Naive thymus-derived CD4-positive, alpha-beta T cell (primary cell): Measurements from ENCODE around the gene TRIL. TPM values are rescaled to one million over a fixed set of nuclear protein-coding genes. Genes with fewer than 3 reads are reported as not detected.
A peak's percentile ranks its signal among the peaks of the same experiment; 100 is the strongest.

Experiments used
- ATAC-seq: fragments of 150-1000 bp; cut with Tn5 transposase; 2 replicates; pipeline ENCODE4 v1.10.0; 2021; ENCODE audit warnings: mild to moderate bottlenecking, moderate library complexity
- CTCF ChIA-PET: fragments of 350-600 bp; sonication (Branson Sonifier 250); formaldehyde crosslinking; loops from one replicate; lab custom pipeline; 2021; ENCODE audit warnings: antibody characterized with exemption; lab: Charles Lee
- POLR2A ChIA-PET: fragments of 350-600 bp; sonication (Branson Sonifier 250); formaldehyde crosslinking; loops from one replicate; lab custom pipeline; 2021; ENCODE audit warnings: antibody characterized with exemption, inconsistent platforms; lab: Charles Lee
- DNase-seq, 9 donors: peaks; one replicate each; pipeline versions ENCODE4 v3.0.0 to v3.0.0-alpha.2; 2020 to 2022; ENCODE audit warnings: mixed read lengths in 1 of 9
- H3K27ac ChIP-seq: one replicate; pipeline ENCODE4 v1.7.0; 2013; ENCODE audit warnings: mild to moderate bottlenecking, low read depth, low read length, moderate library complexity
- H3K27me3 ChIP-seq, 2 donors: one replicate each; pipeline ENCODE4 v1.7.0; 2013; ENCODE audit warnings: low read length in 2 of 2, mild to moderate bottlenecking in 2 of 2, moderate library complexity in 2 of 2; ENCODE audit not compliant: control insufficient read depth in 2 of 2, insufficient read depth in 2 of 2
- H3K36me3 ChIP-seq, 3 experiments: 1 replicate in 2 of 3; 2 replicates in 1 of 3; pipeline ENCODE4 v1.7.0; 2013; ENCODE audit warnings: low read length in 3 of 3, mild to moderate bottlenecking in 3 of 3, moderate library complexity in 1 of 3; ENCODE audit not compliant: insufficient read depth in 3 of 3, control insufficient read depth in 2 of 3
- H3K4me1 ChIP-seq, 2 donors: one replicate each; pipeline ENCODE4 v1.7.0; 2013; ENCODE audit warnings: low read length in 2 of 2, mild to moderate bottlenecking in 2 of 2, moderate library complexity in 1 of 2; ENCODE audit not compliant: control insufficient read depth in 2 of 2, insufficient read depth in 2 of 2
- H3K4me3 ChIP-seq: 2 replicates; pipeline ENCODE4 v1.7.0; 2013; ENCODE audit warnings: mild to moderate bottlenecking, low read length
- H3K9me3 ChIP-seq, 3 experiments: 1 replicate in 2 of 3; 2 replicates in 1 of 3; pipeline ENCODE4 v1.7.0; 2013; ENCODE audit warnings: low read length in 3 of 3; ENCODE audit not compliant: control insufficient read depth in 2 of 3
- H3K27ac Mint-ChIP-seq, 9 donors: one replicate each; pipeline ENCODE4 v1.8.0; 2020 to 2022; ENCODE audit warnings: mixed read lengths in 9 of 9, mild to moderate bottlenecking in 8 of 9, moderate library complexity in 5 of 9, inconsistent platforms in 2 of 9
- H3K27me3 Mint-ChIP-seq, 5 donors: one replicate each; pipeline ENCODE4 v1.8.0; 2021 to 2022; ENCODE audit warnings: mixed read lengths in 5 of 5, mild to moderate bottlenecking in 1 of 5
- H3K36me3 Mint-ChIP-seq, 5 donors: one replicate each; pipeline ENCODE4 v1.8.0; 2020 to 2022; ENCODE audit warnings: mixed read lengths in 5 of 5, mild to moderate bottlenecking in 3 of 5, inconsistent platforms in 1 of 5
- H3K4me1 Mint-ChIP-seq, 7 donors: one replicate each; pipeline ENCODE4 v1.8.0; 2020 to 2022; ENCODE audit warnings: mixed read lengths in 7 of 7, mild to moderate bottlenecking in 3 of 7, inconsistent platforms in 1 of 7
- H3K4me3 Mint-ChIP-seq, 10 donors: one replicate each; pipeline ENCODE4 v1.8.0; 2020 to 2022; ENCODE audit warnings: mild to moderate bottlenecking in 10 of 10, mixed read lengths in 10 of 10, moderate library complexity in 6 of 10, inconsistent platforms in 2 of 10
- H3K9me3 Mint-ChIP-seq, 11 donors: one replicate each; pipeline ENCODE4 v1.8.0; 2020 to 2022; ENCODE audit warnings: mixed read lengths in 11 of 11, mild to moderate bottlenecking in 4 of 11, inconsistent platforms in 1 of 11, moderate library complexity in 1 of 11
- intact Hi-C, 2 donors: fragments of 100-400 bp; cut with micrococcal nuclease; formaldehyde crosslinking; loops; one replicate each; pipeline ENCODE4 v1.15.1; 2023
- polyA plus RNA-seq, 2 donors: library from polyadenylated mRNA; unstranded; fragments of 300-500 nt; fragmentation: Illumina TruSeq; gene quantifications; one replicate each; pipeline ENCODE4 v1.2.3, GENCODE V29; 2021
- total RNA-seq, 6 experiments: library from RNA in 5 of 6; stranded (reverse) in 5 of 6; gene quantifications; 1 replicate in 5 of 6; 2 replicates in 1 of 6; pipeline ENCODE4 v1.2.3 and lab custom pipeline; 2021 to 2026

The TRIL gene
- total and polyA plus RNA-seq, 7 experiments from 2014 or later = 0.07 TPM; not detected in 6

DNA sequence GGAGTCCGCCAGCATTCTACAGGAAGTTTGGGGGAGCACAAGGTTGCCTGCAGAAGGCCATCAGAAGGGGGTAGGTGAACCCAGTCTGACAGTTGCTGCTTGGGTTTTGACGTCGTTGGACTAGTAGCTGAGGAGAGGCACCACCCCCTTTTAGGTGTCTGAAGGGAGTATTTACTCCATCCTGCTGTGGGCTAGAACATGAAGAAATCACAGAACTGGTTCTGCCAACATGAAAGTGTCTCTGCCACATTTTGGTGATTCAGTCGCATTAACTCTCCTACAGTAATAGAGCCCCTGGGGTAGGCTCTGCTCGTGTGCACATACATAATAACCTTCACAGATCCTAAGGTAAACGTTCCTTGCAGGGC lies 834 bp upstream of the TRIL start:
- intact Hi-C loops = loop anchor here in 1 of 2 donors (10.0 kb wide), 1 partner anchor 1764 kb away; no protein-coding TSS in a partner anchor
- H3K27ac Mint-ChIP-seq = no peak overlapping the region
- peaks cover 4 to 12% (median 8%) of the 10 kb centered on the region in 7 donors for H3K4me1 Mint-ChIP-seq
- no peaks in the 10 kb centered on the region for H3K9me3 ChIP-seq
- ChIA-PET POLR2A (no interaction called here), CTCF (no interaction called here)
- no peaks in the 10 kb centered on the region for H3K27me3 ChIP-seq
- H3K36me3 Mint-ChIP-seq = no peaks in the 10 kb centered on the region
- no peak overlapping the region for H3K4me3 ChIP-seq
- H3K27me3 Mint-ChIP-seq = peaks cover 48 to 56% (median 52%) of the 10 kb centered on the region in 5 donors
- peak overlapping the region in 4 of 10 donors; percentile 0 to 73 (median 42) for H3K4me3 Mint-ChIP-seq
- DNase-seq = no peak
- H3K9me3 Mint-ChIP-seq = peaks cover 0 to 1% (median 0%) of the 10 kb centered on the region in 11 donors
- H3K36me3 ChIP-seq = no peaks in the 10 kb centered on the region
- peaks cover 0 to 3% of the 10 kb centered on the region in 2 donors for H3K4me1 ChIP-seq
- no peak for ATAC-seq
- H3K27ac ChIP-seq = no peak overlapping the region

DNA sequence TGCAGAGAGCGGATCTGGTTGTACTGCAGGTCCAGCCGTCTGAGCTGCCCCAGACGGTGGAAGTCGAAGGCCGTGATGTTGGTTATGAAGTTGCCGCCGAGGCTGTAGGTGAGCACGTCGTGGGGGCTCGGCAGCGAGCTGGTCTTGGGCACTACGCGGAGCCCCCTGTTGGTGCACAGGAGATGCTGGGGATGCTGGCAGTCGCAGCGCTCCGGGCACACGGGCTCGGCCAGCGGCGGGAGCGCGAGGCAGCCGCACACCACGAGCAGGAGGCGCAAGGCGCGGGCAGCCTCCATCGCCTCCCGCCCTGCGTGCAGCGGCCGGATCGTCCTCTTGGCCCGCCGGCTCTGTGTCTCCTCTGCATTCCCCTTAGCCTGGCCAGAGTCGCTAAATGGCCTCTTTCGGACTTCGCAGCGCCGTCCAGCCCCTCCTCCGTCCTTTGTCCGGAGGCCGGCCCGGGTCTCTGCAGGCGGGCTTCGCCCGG lies 337 bp downstream of the TRIL start:
- ChIA-PET CTCF (interaction anchor here (1.8 kb wide), 1 partner anchor 31 kb away, joined by 5 read pairs; no protein-coding TSS in a partner anchor), POLR2A (no interaction called here)
- Mint-ChIP-seq H3K27me3 (peaks cover 47 to 65% (median 60%) of the 10 kb centered on the region in 5 donors), H3K9me3 (peaks cover 0 to 1% (median 0%) of the 10 kb centered on the region in 11 donors), H3K4me1 (peaks cover 4 to 12% (median 8%) of the 10 kb centered on the region in 7 donors), H3K36me3 (no peaks in the 10 kb centered on the region), H3K27ac (no peak overlapping the region), H3K4me3 (peak overlapping the region in 9 of 10 donors; percentile 9 to 73 (median 41))
- Histone ChIP-seq H3K36me3 (no peaks in the 10 kb centered on the region), H3K4me3 (no peak overlapping the region), H3K4me1 (peaks cover 0 to 3% of the 10 kb centered on the region in 2 donors), H3K9me3 (no peaks in the 10 kb centered on the region), H3K27ac (no peak overlapping the region), H3K27me3 (no peaks in the 10 kb centered on the region)
- intact Hi-C loops = loop anchor here in 1 of 2 donors (10.0 kb wide), 1 partner anchor 1763 kb away; no protein-coding TSS in a partner anchor
- DNase-seq = no peak
- ATAC-seq = no peak

DNA sequence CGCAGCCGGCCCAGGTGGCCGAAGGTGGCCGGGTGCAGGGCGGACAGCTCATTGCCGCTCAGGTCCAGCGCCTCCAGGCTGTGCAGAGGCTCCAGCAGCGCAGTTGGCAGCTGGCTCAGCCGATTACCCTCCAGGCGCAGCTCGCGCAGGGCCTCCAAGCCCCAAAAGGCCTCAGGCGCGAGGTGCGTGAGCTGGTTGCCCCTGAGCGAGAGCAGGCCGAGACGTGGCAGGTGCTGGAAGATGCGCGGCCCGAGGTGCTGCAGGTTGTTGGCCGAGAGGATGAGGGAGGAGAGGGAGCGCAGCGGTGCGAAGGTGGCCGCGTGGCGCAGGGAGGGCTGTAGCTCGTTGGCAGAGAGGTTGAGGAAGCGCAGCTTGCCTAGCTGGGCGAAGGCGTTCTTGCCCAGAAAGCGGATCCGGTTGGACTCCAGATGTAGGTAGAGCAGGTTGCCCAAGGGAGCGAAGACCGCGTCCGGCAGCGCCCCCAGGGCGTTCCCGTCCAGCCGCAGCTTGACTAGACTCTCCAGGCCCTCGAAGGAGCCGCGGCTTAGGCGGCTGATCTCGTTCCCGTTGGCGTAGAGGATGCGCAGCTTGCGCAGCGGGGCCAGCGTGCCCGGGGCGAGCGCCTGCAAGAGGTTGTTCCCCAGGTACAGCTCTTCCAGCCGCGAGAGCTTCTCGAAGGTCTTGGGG lies 923 bp downstream of the TRIL start:
- H3K36me3 ChIP-seq = no peaks in the 10 kb centered on the region
- CTCF ChIA-PET = interaction anchor here (1.8 kb wide), 1 partner anchor 30 kb away, joined by 5 read pairs; no protein-coding TSS in a partner anchor
- DNase-seq (peak in 1 of 9 donors; percentile 21), ATAC-seq (no peak)
- Mint-ChIP-seq H3K27ac (no peak overlapping the region), H3K9me3 (peaks cover 0 to 1% (median 0%) of the 10 kb centered on the region in 11 donors), H3K27me3 (peaks cover 53 to 71% (median 62%) of the 10 kb centered on the region in 5 donors), H3K36me3 (no peaks in the 10 kb centered on the region), H3K4me3 (peak overlapping the region in 9 of 10 donors; percentile 9 to 73 (median 41)), H3K4me1 (peaks cover 4 to 12% (median 8%) of the 10 kb centered on the region in 7 donors)
- no peaks in the 10 kb centered on the region for H3K9me3 ChIP-seq
- H3K4me1 ChIP-seq = peaks cover 0 to 3% of the 10 kb centered on the region in 2 donors
- H3K27me3 ChIP-seq = no peaks in the 10 kb centered on the region
- no peak overlapping the region for H3K4me3 ChIP-seq
- H3K27ac ChIP-seq = no peak overlapping the region
- POLR2A ChIA-PET = no interaction called here
- intact Hi-C loops = loop anchor here in 1 of 2 donors (10.0 kb wide), 1 partner anchor 1762 kb away; no protein-coding TSS in a partner anchor

DNA sequence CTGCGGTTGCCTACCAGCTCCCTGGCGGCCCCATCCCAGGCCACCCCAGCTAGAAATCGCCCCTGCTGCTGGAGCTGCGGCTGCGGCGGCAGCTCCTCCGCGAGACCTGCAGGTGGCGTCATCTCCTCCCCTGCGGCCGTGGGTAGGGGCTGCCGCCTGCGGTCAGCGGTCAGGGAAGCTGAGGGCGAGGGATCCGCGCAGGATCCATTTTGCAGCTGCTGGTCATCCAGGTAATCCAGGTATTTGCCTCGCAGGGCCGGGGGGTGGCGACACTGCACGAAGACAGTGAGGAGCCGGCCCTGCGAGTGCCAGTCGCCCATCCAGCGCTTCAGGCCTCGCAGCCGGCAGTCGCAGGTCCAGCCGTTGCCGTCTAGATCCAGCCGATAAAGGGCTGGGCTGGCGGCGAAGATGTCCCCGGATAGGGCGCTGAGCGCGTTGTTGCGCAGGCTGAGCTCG lies 1.5 kb downstream of the TRIL start:
- DNase-seq (peak in 1 of 9 donors; percentile 23), ATAC-seq (peak; percentile 25)
- Histone ChIP-seq H3K4me3 (no peak overlapping the region), H3K27ac (no peak overlapping the region), H3K27me3 (no peaks in the 10 kb centered on the region), H3K4me1 (peaks cover 0 to 3% of the 10 kb centered on the region in 2 donors), H3K9me3 (no peaks in the 10 kb centered on the region), H3K36me3 (no peaks in the 10 kb centered on the region)
- Mint-ChIP-seq H3K36me3 (no peaks in the 10 kb centered on the region), H3K4me3 (peak overlapping the region in 4 of 10 donors; percentile 21 to 73 (median 54)), H3K9me3 (peaks cover 0 to 1% (median 0%) of the 10 kb centered on the region in 11 donors), H3K27me3 (peaks cover 55 to 74% (median 64%) of the 10 kb centered on the region in 5 donors), H3K4me1 (peaks cover 4 to 12% (median 8%) of the 10 kb centered on the region in 7 donors), H3K27ac (no peak overlapping the region)
- CTCF ChIA-PET = interaction anchor here (1.8 kb wide), 1 partner anchor 29 kb away, joined by 5 read pairs; no protein-coding TSS in a partner anchor
- POLR2A ChIA-PET = no interaction called here
- intact Hi-C loops = loop anchor here in 1 of 2 donors (1.0 to 10.0 kb wide), 2 partner anchors 150 to 1762 kb away; no protein-coding TSS in a partner anchor

DNA sequence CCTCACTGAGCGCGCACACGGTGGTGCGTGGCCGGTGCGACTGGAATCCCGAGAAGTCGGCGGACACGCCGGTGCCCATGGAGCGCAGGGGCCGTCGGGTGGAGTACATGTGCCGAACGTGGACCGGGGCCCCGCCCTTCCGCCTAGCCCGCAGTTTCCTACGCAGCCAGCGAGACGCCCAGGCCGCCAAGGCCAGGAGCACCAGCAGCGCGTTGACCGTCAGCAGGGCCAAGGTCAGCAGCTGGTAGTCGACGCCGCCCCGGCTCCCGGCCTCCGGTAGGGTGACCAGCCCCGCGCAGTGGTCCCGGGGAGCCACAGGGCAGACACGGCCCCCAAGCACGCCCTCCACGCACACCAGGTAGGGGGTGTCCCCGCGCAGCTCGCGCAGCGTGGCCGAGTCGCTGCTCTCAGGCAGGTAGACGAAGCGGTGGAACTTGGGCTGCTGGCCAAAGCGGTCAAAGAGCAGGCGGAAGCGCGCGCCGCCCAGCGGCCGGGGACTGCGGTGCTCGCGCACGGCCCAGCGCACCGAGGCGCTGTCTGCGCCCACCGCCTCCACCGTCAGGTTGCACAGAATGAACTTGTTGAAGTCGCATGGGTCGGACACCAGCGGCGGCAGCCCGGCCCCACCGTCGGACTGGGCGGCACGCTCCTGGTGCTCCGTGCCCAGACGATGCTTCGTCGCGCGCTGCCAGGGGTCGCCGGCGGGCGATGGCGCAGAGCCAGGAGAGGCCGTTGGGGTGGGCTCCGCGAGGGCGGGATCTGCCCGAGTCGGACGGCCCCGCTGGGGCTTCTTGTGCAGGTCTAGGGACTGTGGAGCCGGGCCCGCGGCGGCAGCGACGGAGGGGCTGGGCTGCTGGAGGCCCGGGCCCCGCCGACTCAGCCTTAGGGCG lies 2.2 kb downstream of the TRIL start:
- ChIA-PET POLR2A (no interaction called here), CTCF (interaction anchor here (1.8 kb wide), 1 partner anchor 29 kb away, joined by 5 read pairs; no protein-coding TSS in a partner anchor)
- Mint-ChIP-seq H3K4me1 (peaks cover 4 to 12% (median 8%) of the 10 kb centered on the region in 7 donors), H3K4me3 (peak overlapping the region in 5 of 10 donors; percentile 20 to 73 (median 49)), H3K9me3 (peaks cover 0 to 1% (median 0%) of the 10 kb centered on the region in 11 donors), H3K27me3 (peaks cover 61 to 75% (median 68%) of the 10 kb centered on the region in 5 donors), H3K36me3 (no peaks in the 10 kb centered on the region), H3K27ac (no peak overlapping the region)
- no peaks in the 10 kb centered on the region for H3K36me3 ChIP-seq
- no peaks in the 10 kb centered on the region for H3K9me3 ChIP-seq
- DNase-seq (peak in 2 of 9 donors; percentile 17 to 37), ATAC-seq (peak; percentile 47)
- H3K4me1 ChIP-seq = peaks cover 0 to 3% of the 10 kb centered on the region in 2 donors
- H3K4me3 ChIP-seq = no peak overlapping the region
- intact Hi-C loops = loop anchor here in 1 of 2 donors (1.0 to 10.0 kb wide), 2 partner anchors 150 to 1761 kb away; no protein-coding TSS in a partner anchor
- no peak overlapping the region for H3K27ac ChIP-seq
- H3K27me3 ChIP-seq = no peaks in the 10 kb centered on the region

DNA sequence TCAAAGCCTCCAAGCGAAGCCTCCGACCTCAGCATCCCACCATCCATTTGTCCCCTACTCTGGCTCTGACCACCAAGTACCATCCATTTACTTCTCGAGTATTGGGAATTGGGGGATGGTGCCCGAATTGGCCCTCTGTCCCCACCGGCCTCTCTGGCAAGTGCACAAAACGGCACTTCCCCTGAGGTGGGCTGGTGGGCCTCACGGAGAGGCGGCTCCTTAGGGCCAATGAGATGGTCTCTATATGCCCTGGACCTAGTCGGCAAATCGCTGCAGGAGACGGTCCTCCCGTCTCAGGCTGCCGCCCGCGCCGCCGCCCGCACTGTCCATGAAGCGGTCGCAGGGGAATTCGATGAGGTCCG lies 2.8 kb downstream of the TRIL start:
- Histone ChIP-seq H3K27me3 (no peaks in the 10 kb centered on the region), H3K9me3 (no peaks in the 10 kb centered on the region), H3K27ac (no peak overlapping the region), H3K36me3 (no peaks in the 10 kb centered on the region), H3K4me1 (peaks cover 0 to 3% of the 10 kb centered on the region in 2 donors), H3K4me3 (no peak overlapping the region)
- H3K4me3 Mint-ChIP-seq = peak overlapping the region in 4 of 10 donors; percentile 20 to 73 (median 50)
- H3K36me3 Mint-ChIP-seq = no peaks in the 10 kb centered on the region
- POLR2A ChIA-PET = no interaction called here
- no peak overlapping the region for H3K27ac Mint-ChIP-seq
- peaks cover 4 to 12% (median 8%) of the 10 kb centered on the region in 7 donors for H3K4me1 Mint-ChIP-seq
- intact Hi-C loops = loop anchor here in 1 of 2 donors (10.0 kb wide), 1 partner anchor 1761 kb away; no protein-coding TSS in a partner anchor
- no peak for DNase-seq
- H3K27me3 Mint-ChIP-seq = peaks cover 64 to 75% (median 67%) of the 10 kb centered on the region in 5 donors
- CTCF ChIA-PET = no interaction called here
- H3K9me3 Mint-ChIP-seq = peaks cover 0 to 1% (median 0%) of the 10 kb centered on the region in 11 donors
- ATAC-seq = no peak
